NT2/D1 (cell line): ENCODE results near the gene PAX4.

Experiments
- DNase-seq: peaks from one replicate; pipeline ENCODE4 v3.0.0-alpha.2; 2011; ENCODE audit warnings: low read depth, low spot score
- H3K27me3 ChIP-seq: 2 replicates; pipeline ENCODE4 v1.6.0; 2011; ENCODE audit warnings: mild to moderate bottlenecking; ENCODE audit not compliant: insufficient read length, insufficient read depth
- H3K36me3 ChIP-seq: 2 replicates; pipeline ENCODE4 v1.6.1; 2011; ENCODE audit warnings: mild to moderate bottlenecking, low read length, mixed read lengths; ENCODE audit not compliant: insufficient read depth, insufficient read length
- H3K4me1 ChIP-seq: 2 replicates; pipeline ENCODE4 v1.5.1; 2011; ENCODE audit not compliant: insufficient read depth, insufficient read length
- H3K4me3 ChIP-seq: 2 replicates; pipeline ENCODE4 v1.5.1; 2011; ENCODE audit warnings: low read depth; ENCODE audit not compliant: insufficient read length
- H3K9ac ChIP-seq: 2 replicates; pipeline ENCODE4 v1.6.0; 2011; ENCODE audit warnings: low read depth; ENCODE audit not compliant: insufficient read length
- H3K9me3 ChIP-seq: 2 replicates; pipeline ENCODE4 v1.5.1; 2011; ENCODE audit warnings: mild to moderate bottlenecking, low read length; ENCODE audit not compliant: insufficient read depth
- SUZ12 ChIP-seq: IDR thresholded peaks from 2 replicates; pipeline ENCODE4 v1.6.1; 2011; ENCODE audit not compliant: insufficient read length, insufficient read depth; ENCODE audit errors: extremely low read depth
- YY1 ChIP-seq: IDR thresholded peaks from 2 replicates; pipeline ENCODE4 v1.6.1; 2011; ENCODE audit not compliant: insufficient read length, insufficient read depth
- ZNF274 ChIP-seq: IDR thresholded peaks from 2 replicates; pipeline ENCODE4 v1.6.1; 2011; ENCODE audit warnings: mild to moderate bottlenecking, low read depth, low read length

The PAX4 gene

DNA sequence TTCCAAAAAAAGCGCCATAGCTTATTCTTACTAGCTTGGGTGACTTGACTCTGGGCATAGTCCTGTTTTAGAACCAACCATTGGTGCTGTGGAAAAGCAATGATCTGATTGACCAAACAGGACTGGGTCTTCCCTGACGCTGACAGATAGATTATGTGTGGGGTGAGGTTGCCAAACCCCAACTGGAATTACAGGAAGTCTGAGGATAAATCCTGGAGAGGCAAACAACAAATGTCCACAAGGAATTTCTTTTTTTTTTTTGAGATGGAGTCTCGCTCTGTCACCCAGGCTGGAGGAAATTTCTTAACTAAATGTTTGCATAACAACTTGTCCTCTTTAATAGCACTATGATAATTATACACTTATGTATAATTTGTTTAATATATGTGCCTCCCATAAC lies 51.7 kb downstream of the PAX4 start:
- H3K36me3 ChIP-seq, result no peaks in the 10 kb centered on the region
- H3K9me3 ChIP-seq, result 0 out of 2 replicates have a peak, but pooled peaks cover 3% of the 10 kb centered on the region
- H3K4me1 ChIP-seq, result no peaks in the 10 kb centered on the region
- no peaks in the 10 kb centered on the region for H3K27me3 ChIP-seq
- no peak for DNase-seq
- no peak overlapping the region for H3K9ac ChIP-seq
- TF ChIP-seq SUZ12 (no peak), ZNF274 (no peak), YY1 (no peak)
- no peak overlapping the region for H3K4me3 ChIP-seq
